ENCODE results near the gene SEMA4A.

DNA sequence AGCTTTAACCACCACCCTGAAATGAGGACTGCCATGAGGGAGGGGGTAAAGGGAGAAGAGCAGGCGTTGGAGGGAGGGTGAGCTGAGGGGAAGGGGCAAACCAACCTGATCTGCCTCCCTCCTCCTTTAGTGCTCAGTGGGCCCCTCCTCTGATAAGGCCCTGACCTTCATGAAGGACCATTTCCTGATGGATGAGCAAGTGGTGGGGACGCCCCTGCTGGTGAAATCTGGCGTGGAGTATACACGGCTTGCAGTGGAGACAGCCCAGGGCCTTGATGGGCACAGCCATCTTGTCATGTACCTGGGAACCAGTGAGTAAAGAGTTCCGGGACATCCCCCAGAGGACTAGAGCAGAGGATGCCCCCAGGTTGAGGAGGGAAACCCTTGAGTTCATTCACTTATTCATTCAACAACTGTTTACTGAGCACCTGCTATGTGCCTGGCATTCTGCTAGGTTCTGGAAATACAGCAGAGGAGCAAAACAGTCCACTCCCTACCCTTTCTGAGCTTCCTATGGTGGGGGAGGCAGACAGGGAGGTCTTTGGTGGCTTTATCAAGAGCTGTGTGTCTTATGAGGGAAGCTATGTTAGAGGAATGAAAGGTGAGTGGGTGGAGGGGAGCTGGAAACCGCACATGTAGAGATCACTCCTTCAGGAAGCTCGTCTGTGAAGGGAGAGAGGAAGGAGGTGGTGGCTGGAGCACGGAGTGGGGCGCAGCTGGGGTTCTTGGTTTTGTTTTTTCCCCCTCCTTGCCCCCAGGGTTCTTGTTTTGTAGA is 19.5 kb downstream of the SEMA4A start:
- TF ChIP-seq POLR2A (IDR thresholded peaks at IDR 0.05; ENCODE audit: low read length) (no peak), GATA1 (IDR thresholded peaks at IDR 0.05; ENCODE audit: low read depth, low read length) (no peak)

All from erythroblast (primary cell).